ENCODE data around the gene ARID2. TPM values are rescaled to one million over a fixed set of nuclear protein-coding genes. Genes with fewer than 3 reads are reported as not detected.

ARID2 gene
- total and polyA plus RNA-seq, 10 of the 15 experiments (the other 5 are each of a cell fraction or from before 2014, with no cell fraction given): 9.2 to 29.8 (median 20.3) TPM

DNA sequence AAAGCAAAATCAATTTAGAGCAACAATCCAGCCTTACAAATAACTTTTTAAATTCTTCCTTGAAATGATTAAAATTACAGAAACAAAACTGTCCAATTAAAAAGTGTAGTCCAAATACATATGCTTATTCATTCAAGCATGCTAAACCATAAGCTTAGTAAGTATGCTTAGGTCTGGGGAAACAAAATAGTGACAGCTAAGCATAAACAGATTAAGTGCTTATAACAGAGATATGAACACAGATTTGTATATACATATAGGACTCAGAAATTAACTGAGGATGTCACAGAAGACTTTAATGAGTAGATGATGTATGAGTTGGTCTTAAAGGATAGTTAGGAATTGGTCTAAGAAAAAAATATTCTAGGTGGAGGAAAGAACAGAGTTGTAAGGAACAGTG is 219.0 kb downstream of the ARID2 start:
- POLR2A ChIA-PET: interaction anchor here (1.1 kb wide), 1 partner anchor 33 kb away, joined by 3 read pairs; no protein-coding TSS in a partner anchor
- no peak for DNase-seq (ENCODE audit: low read depth, low spot score)
- Histone ChIP-seq H3K27me3 (replicated peaks in 1 of 2; ENCODE audit: control insufficient read depth in 2 of 2, insufficient read depth in 2 of 2, low read length in 1 of 2) (no peaks in the 10 kb centered on the region), H3K27ac (ENCODE audit: control insufficient read depth, insufficient read depth) (no peak overlapping the region), H4K20me1 (ENCODE audit: control insufficient read depth, insufficient read depth) (no peaks in the 10 kb centered on the region), H2AFZ (ENCODE audit: control insufficient read depth, low read depth, low read length) (no peak overlapping the region), H3K9ac (ENCODE audit: control insufficient read depth, insufficient read depth, low read length) (no peak overlapping the region), H3K9me3 (replicated peaks; ENCODE audit: control insufficient read depth, insufficient read depth, low read length) (no peaks in the 10 kb centered on the region), H3K4me2 (ENCODE audit: control insufficient read depth, insufficient read depth) (no peak overlapping the region), H3K4me1 (ENCODE audit: control insufficient read depth, insufficient read depth, low read length) (no peaks in the 10 kb centered on the region), H3K79me2 (ENCODE audit: control insufficient read depth, insufficient read depth, low read length) (no peaks in the 10 kb centered on the region), H3K4me3 (no peak overlapping the region), H3K36me3 (ENCODE audit: control insufficient read depth in 2 of 2, insufficient read depth in 2 of 2, low read length in 1 of 2) (peaks cover 2 to 30% of the 10 kb centered on the region in 2 experiments)
- SMC1A ChIA-PET (ENCODE audit: uncharacterized antibody, unreplicated experiment): interaction anchor here (0.5 to 1.7 kb wide), 5 partner anchors 9 to 30 kb away, joined by 3 to 5 read pairs (median 4); no protein-coding TSS in a partner anchor
- no peak for FAIRE-seq
- no TSS peak for BruUV-seq (replicated peaks)
- CTCF ChIA-PET: interaction anchor here (0.7 to 1.5 kb wide), 2 partner anchors 14 to 416 kb away, joined by 3 read pairs; no protein-coding TSS in a partner anchor
- TF ChIP-seq CHD2 (IDR thresholded peaks at IDR 0.05; ENCODE audit: borderline replicate concordance, low read depth, low read length) (no peak), NRF1 (conservative IDR thresholded peaks at IDR 0.05; ENCODE audit: low read depth, low read length) (no peak), ZSCAN29 (IDR thresholded peaks at IDR 0.05) (no peak), ESRRA (IDR thresholded peaks at IDR 0.05; ENCODE audit: low read length) (no peak), NFIC (IDR thresholded peaks at IDR 0.05; ENCODE audit: low read depth, low read length) (no peak), SPI1 (IDR thresholded peaks at IDR 0.05; ENCODE audit: borderline replicate concordance, insufficient read depth, low read depth, low read length) (no peak), MYC (IDR thresholded peaks at IDR 0.05; ENCODE audit: insufficient read depth, insufficient read length, insufficient replicate concordance, low read length, severe bottlenecking) (no peak), ZNF217 (IDR thresholded peaks at IDR 0.05) (no peak), HCFC1 (IDR thresholded peaks at IDR 0.05; ENCODE audit: low read length) (no peak), CTCF (IDR thresholded peaks at IDR 0.05 in 2 of 3, conservative IDR thresholded peaks at IDR 0.05 in 1 of 3; ENCODE audit: control insufficient read depth in 2 of 3, extremely low read depth in 1 of 3, insufficient read depth in 1 of 3, low read depth in 3 of 3, low read length in 3 of 3) (no peak), TCF7 (IDR thresholded peaks at IDR 0.05; ENCODE audit: borderline replicate concordance) (no peak)
- intact Hi-C loops (cut with micrococcal nuclease; ENCODE audit: unreplicated experiment) (no loop called here), in situ Hi-C loops (cut with MboI) (no loop called here)
- RAD21 ChIA-PET (ENCODE audit: unreplicated experiment): no interaction called here
- ATAC-seq: no peak

Small RNA genes within 50 kb of the gene (small RNA-seq; reads per million reads assigned to genes)
- gene RN7SL246P: not detected
